22Rv1 (cell line): ENCODE results near the gene HSD3B7.

Experiments
- CTCF ChIP-seq: fragments of 450-650 bp; IDR thresholded peaks from 2 replicates; pipeline ENCODE4 v1.5.1; 2017; ENCODE audit warnings: mild to moderate bottlenecking
- ZFX ChIP-seq: fragments of 450-650 bp; IDR thresholded peaks from 2 replicates; pipeline ENCODE4 v1.6.1; 2017; ENCODE audit warnings: antibody characterized with exemption, borderline replicate concordance

- TF ChIP-seq CTCF (no peak), ZFX (no peak)
Measured at GRCh38 chr16:30997725-30998711, 13.0 kb downstream of the HSD3B7 start.
